ENCODE results near the gene NPIPA8. TPM values are rescaled to one million over a fixed set of nuclear protein-coding genes. Genes with fewer than 3 reads are reported as not detected.
"Not testable (repeated sequence)": the region's sequence is repeated elsewhere in the genome, so short reads cannot be mapped to it uniquely, and the experiment has no call there.

NPIPA8 gene
- polyA plus RNA-seq, 1 donor (not counting 4 experiments of a cell fraction or from before 2014, with no cell fraction given), result 0.68 TPM

- H3K9me3 ChIP-seq (ENCODE audit: control insufficient read depth, low read depth, low read length); H3K4me3 ChIP-seq (ENCODE audit: control insufficient read depth in 2 of 3, extremely low read depth in 1 of 3, insufficient read depth in 2 of 3, low read depth in 1 of 3, low read length in 3 of 3); dilution Hi-C loops (cut with MboI; ENCODE audit: extremely low pct_ligation_motif_present, low sequenced_read_pairs); H3K27ac ChIP-seq (ENCODE audit: control insufficient read depth, insufficient read depth, low read length); DNase-seq (ENCODE audit: low read depth, low spot score); FAIRE-seq; H3K9me1 ChIP-seq (ENCODE audit: control insufficient read depth, extremely low read depth, insufficient read depth, low read length); H3K36me3 ChIP-seq (ENCODE audit: control insufficient read depth in 2 of 2, extremely low read depth in 1 of 2, insufficient read depth in 2 of 2, low read length in 2 of 2); H4K20me1 ChIP-seq (ENCODE audit: control insufficient read depth, extremely low read depth, insufficient read depth, low read length); H2AFZ ChIP-seq (ENCODE audit: control insufficient read depth, low read length); H3K79me2 ChIP-seq (ENCODE audit: control insufficient read depth, insufficient read depth, low read length); H3K4me1 ChIP-seq (ENCODE audit: control insufficient read depth, extremely low read depth, insufficient read depth, low read length); H3K27me3 ChIP-seq (ENCODE audit: control insufficient read depth, extremely low read depth, insufficient read depth, low read length); H3K4me2 ChIP-seq (ENCODE audit: control insufficient read depth, extremely low read depth, insufficient read depth, low read depth, low read length); H3K9ac ChIP-seq (ENCODE audit: control insufficient read depth, extremely low read depth, insufficient read depth, low read length): not testable (repeated sequence)
Measured at GRCh38 chr16:18303059-18303706, 33.4 kb downstream of the NPIPA8 start.

GRCh38 chr16:18297714-18298113, 38.8 kb downstream of the NPIPA8 start:
- H3K4me3 ChIP-seq (ENCODE audit: control insufficient read depth in 2 of 3, extremely low read depth in 1 of 3, insufficient read depth in 2 of 3, low read depth in 1 of 3, low read length in 3 of 3); H4K20me1 ChIP-seq (ENCODE audit: control insufficient read depth, extremely low read depth, insufficient read depth, low read length); H3K4me2 ChIP-seq (ENCODE audit: control insufficient read depth, extremely low read depth, insufficient read depth, low read depth, low read length); H3K4me1 ChIP-seq (ENCODE audit: control insufficient read depth, extremely low read depth, insufficient read depth, low read length); DNase-seq (ENCODE audit: low read depth, low spot score); H3K9ac ChIP-seq (ENCODE audit: control insufficient read depth, extremely low read depth, insufficient read depth, low read length); FAIRE-seq; H2AFZ ChIP-seq (ENCODE audit: control insufficient read depth, low read length); H3K79me2 ChIP-seq (ENCODE audit: control insufficient read depth, insufficient read depth, low read length); dilution Hi-C loops (cut with MboI; ENCODE audit: extremely low pct_ligation_motif_present, low sequenced_read_pairs); H3K9me1 ChIP-seq (ENCODE audit: control insufficient read depth, extremely low read depth, insufficient read depth, low read length); H3K36me3 ChIP-seq (ENCODE audit: control insufficient read depth in 2 of 2, extremely low read depth in 1 of 2, insufficient read depth in 2 of 2, low read length in 2 of 2); H3K27me3 ChIP-seq (ENCODE audit: control insufficient read depth, extremely low read depth, insufficient read depth, low read length); H3K27ac ChIP-seq (ENCODE audit: control insufficient read depth, insufficient read depth, low read length); H3K9me3 ChIP-seq (ENCODE audit: control insufficient read depth, low read depth, low read length): not testable (repeated sequence)

GRCh38 chr16:18296931-18297330, 39.6 kb downstream of the NPIPA8 start:
- H3K4me2 ChIP-seq (ENCODE audit: control insufficient read depth, extremely low read depth, insufficient read depth, low read depth, low read length); H3K27me3 ChIP-seq (ENCODE audit: control insufficient read depth, extremely low read depth, insufficient read depth, low read length); H2AFZ ChIP-seq (ENCODE audit: control insufficient read depth, low read length); H4K20me1 ChIP-seq (ENCODE audit: control insufficient read depth, extremely low read depth, insufficient read depth, low read length); H3K27ac ChIP-seq (ENCODE audit: control insufficient read depth, insufficient read depth, low read length); FAIRE-seq; H3K4me3 ChIP-seq (ENCODE audit: control insufficient read depth in 2 of 3, extremely low read depth in 1 of 3, insufficient read depth in 2 of 3, low read depth in 1 of 3, low read length in 3 of 3); H3K79me2 ChIP-seq (ENCODE audit: control insufficient read depth, insufficient read depth, low read length); H3K36me3 ChIP-seq (ENCODE audit: control insufficient read depth in 2 of 2, extremely low read depth in 1 of 2, insufficient read depth in 2 of 2, low read length in 2 of 2); DNase-seq (ENCODE audit: low read depth, low spot score); H3K9me3 ChIP-seq (ENCODE audit: control insufficient read depth, low read depth, low read length); H3K9me1 ChIP-seq (ENCODE audit: control insufficient read depth, extremely low read depth, insufficient read depth, low read length); dilution Hi-C loops (cut with MboI; ENCODE audit: extremely low pct_ligation_motif_present, low sequenced_read_pairs); H3K9ac ChIP-seq (ENCODE audit: control insufficient read depth, extremely low read depth, insufficient read depth, low read length); H3K4me1 ChIP-seq (ENCODE audit: control insufficient read depth, extremely low read depth, insufficient read depth, low read length): not testable (repeated sequence)

- DNase-seq (ENCODE audit: low read depth, low spot score); H3K9me3 ChIP-seq (ENCODE audit: control insufficient read depth, low read depth, low read length); dilution Hi-C loops (cut with MboI; ENCODE audit: extremely low pct_ligation_motif_present, low sequenced_read_pairs); H3K9me1 ChIP-seq (ENCODE audit: control insufficient read depth, extremely low read depth, insufficient read depth, low read length); H3K79me2 ChIP-seq (ENCODE audit: control insufficient read depth, insufficient read depth, low read length); H3K27ac ChIP-seq (ENCODE audit: control insufficient read depth, insufficient read depth, low read length); FAIRE-seq; H2AFZ ChIP-seq (ENCODE audit: control insufficient read depth, low read length); H3K36me3 ChIP-seq (ENCODE audit: control insufficient read depth in 2 of 2, extremely low read depth in 1 of 2, insufficient read depth in 2 of 2, low read length in 2 of 2); H3K4me3 ChIP-seq (ENCODE audit: control insufficient read depth in 2 of 3, extremely low read depth in 1 of 3, insufficient read depth in 2 of 3, low read depth in 1 of 3, low read length in 3 of 3); H4K20me1 ChIP-seq (ENCODE audit: control insufficient read depth, extremely low read depth, insufficient read depth, low read length); H3K9ac ChIP-seq (ENCODE audit: control insufficient read depth, extremely low read depth, insufficient read depth, low read length); H3K4me1 ChIP-seq (ENCODE audit: control insufficient read depth, extremely low read depth, insufficient read depth, low read length); H3K4me2 ChIP-seq (ENCODE audit: control insufficient read depth, extremely low read depth, insufficient read depth, low read depth, low read length); H3K27me3 ChIP-seq (ENCODE audit: control insufficient read depth, extremely low read depth, insufficient read depth, low read length): not testable (repeated sequence)
Measured at GRCh38 chr16:18294371-18294770, 42.2 kb downstream of the NPIPA8 start.

- H3K79me2 ChIP-seq (ENCODE audit: control insufficient read depth, insufficient read depth, low read length); dilution Hi-C loops (cut with MboI; ENCODE audit: extremely low pct_ligation_motif_present, low sequenced_read_pairs); H3K9me3 ChIP-seq (ENCODE audit: control insufficient read depth, low read depth, low read length); H3K9ac ChIP-seq (ENCODE audit: control insufficient read depth, extremely low read depth, insufficient read depth, low read length); H3K4me1 ChIP-seq (ENCODE audit: control insufficient read depth, extremely low read depth, insufficient read depth, low read length); H3K9me1 ChIP-seq (ENCODE audit: control insufficient read depth, extremely low read depth, insufficient read depth, low read length); H3K27ac ChIP-seq (ENCODE audit: control insufficient read depth, insufficient read depth, low read length); H3K4me2 ChIP-seq (ENCODE audit: control insufficient read depth, extremely low read depth, insufficient read depth, low read depth, low read length); H3K4me3 ChIP-seq (ENCODE audit: control insufficient read depth in 2 of 3, extremely low read depth in 1 of 3, insufficient read depth in 2 of 3, low read depth in 1 of 3, low read length in 3 of 3); DNase-seq (ENCODE audit: low read depth, low spot score); H2AFZ ChIP-seq (ENCODE audit: control insufficient read depth, low read length); H3K36me3 ChIP-seq (ENCODE audit: control insufficient read depth in 2 of 2, extremely low read depth in 1 of 2, insufficient read depth in 2 of 2, low read length in 2 of 2); H3K27me3 ChIP-seq (ENCODE audit: control insufficient read depth, extremely low read depth, insufficient read depth, low read length); H4K20me1 ChIP-seq (ENCODE audit: control insufficient read depth, extremely low read depth, insufficient read depth, low read length); FAIRE-seq: not testable (repeated sequence)
Measured at GRCh38 chr16:18293337-18293956, 43.1 kb downstream of the NPIPA8 start.

Data from keratinocyte (primary cell).